CD14-positive monocyte (primary cell): ENCODE data around the gene BOLA1. TPM values are rescaled to one million over a fixed set of nuclear protein-coding genes. Genes with fewer than 3 reads are reported as not detected.

Experiments
- DNase-seq, 3 donors: peaks; one replicate each; pipeline ENCODE4 v3.0.0-alpha.2; 2011 to 2022
- H2AFZ ChIP-seq: 2 replicates; pipeline ENCODE4 v1.6.0; 2012; ENCODE audit warnings: mild to moderate bottlenecking, low read depth, low read length, inconsistent platforms; ENCODE audit not compliant: insufficient read depth, poor library complexity, severe bottlenecking
- H3K27ac ChIP-seq, 2 donors: 1 replicate in 1 of 2; 2 replicates in 1 of 2; pipeline ENCODE4 v1.5.1; 2012 to 2013; ENCODE audit warnings: low read length in 2 of 2, control low read depth in 1 of 2, inconsistent platforms in 1 of 2, low read depth in 1 of 2, mild to moderate bottlenecking in 1 of 2
- H3K27me3 ChIP-seq, 2 donors: one replicate each; pipeline versions ENCODE4 v1.6.0 to v1.6.1; 2011 to 2013; ENCODE audit warnings: low read length in 2 of 2; ENCODE audit not compliant: control insufficient read depth in 2 of 2, insufficient read depth in 2 of 2
- H3K36me3 ChIP-seq, 2 donors: replicated peaks in 1 of 2; 1 replicate in 1 of 2; 2 replicates in 1 of 2; pipeline versions ENCODE4 v1.5.1 to v1.6.1; 2012 to 2013; ENCODE audit warnings: low read length in 2 of 2, control low read depth in 1 of 2, inconsistent platforms in 1 of 2, mild to moderate bottlenecking in 1 of 2; ENCODE audit not compliant: insufficient read depth in 2 of 2, control insufficient read depth in 1 of 2
- H3K4me1 ChIP-seq, 2 donors: 1 replicate in 1 of 2; 2 replicates in 1 of 2; pipeline versions ENCODE4 v1.5.1 to v1.6.1; 2012 to 2013; ENCODE audit warnings: low read length in 2 of 2, control low read depth in 1 of 2, inconsistent platforms in 1 of 2, mild to moderate bottlenecking in 1 of 2, moderate library complexity in 1 of 2; ENCODE audit not compliant: insufficient read depth in 2 of 2, control insufficient read depth in 1 of 2
- H3K4me2 ChIP-seq: replicated peaks from 2 replicates; pipeline ENCODE3; 2012; ENCODE audit warnings: low read length, moderate library complexity, mild to moderate bottlenecking; ENCODE audit not compliant: poor library complexity, severe bottlenecking; ENCODE audit errors: extremely low read depth
- H3K4me3 ChIP-seq, 3 experiments: fragments of 200-600 bp in 1 of 3; sonication (generic) in 1 of 3; replicated peaks in 1 of 3; 1 replicate in 2 of 3; 2 replicates in 1 of 3; pipeline ENCODE4 v1.5.1; 2011 to 2013; ENCODE audit warnings: low read length in 3 of 3, mild to moderate bottlenecking in 3 of 3, control low read depth in 2 of 3, low read depth in 2 of 3, inconsistent platforms in 1 of 3, moderate library complexity in 1 of 3
- H3K79me2 ChIP-seq: 2 replicates; pipeline ENCODE4 v1.6.0; 2012; ENCODE audit warnings: mild to moderate bottlenecking, control low read depth, inconsistent platforms, low read length, moderate library complexity; ENCODE audit not compliant: insufficient read depth
- H3K9ac ChIP-seq: 2 replicates; pipeline ENCODE4 v1.6.0; 2017; ENCODE audit warnings: low read length, mild to moderate bottlenecking; ENCODE audit not compliant: insufficient read depth, poor library complexity, severe bottlenecking
- H3K9me3 ChIP-seq, 2 donors: replicated peaks in 1 of 2; 1 replicate in 1 of 2; 2 replicates in 1 of 2; pipeline versions ENCODE4 v1.5.1 to v1.6.1; 2012 to 2013; ENCODE audit warnings: low read length in 2 of 2, control low read depth in 1 of 2; ENCODE audit not compliant: control insufficient read depth in 1 of 2, insufficient read depth in 1 of 2
- H4K20me1 ChIP-seq: 2 replicates; pipeline ENCODE4 v1.6.0; 2012; ENCODE audit warnings: mild to moderate bottlenecking, low read length, control low read depth, moderate library complexity; ENCODE audit not compliant: insufficient read depth
- H3K27ac Mint-ChIP-seq, 7 donors: one replicate each; pipeline ENCODE4 v1.8.0; 2020; ENCODE audit warnings: mild to moderate bottlenecking in 7 of 7, mixed read lengths in 7 of 7, moderate library complexity in 6 of 7, inconsistent platforms in 2 of 7
- H3K27me3 Mint-ChIP-seq, 3 donors: one replicate each; pipeline ENCODE4 v1.8.0; 2021 to 2022; ENCODE audit warnings: low read depth in 3 of 3, mild to moderate bottlenecking in 3 of 3, mixed read lengths in 3 of 3, moderate library complexity in 3 of 3, inconsistent platforms in 1 of 3
- H3K36me3 Mint-ChIP-seq, 2 donors: one replicate each; pipeline ENCODE4 v1.8.0; 2020; ENCODE audit warnings: mixed read lengths in 2 of 2, inconsistent platforms in 1 of 2, mild to moderate bottlenecking in 1 of 2
- H3K4me1 Mint-ChIP-seq: one replicate; pipeline ENCODE4 v1.8.0; 2020; ENCODE audit warnings: mild to moderate bottlenecking, mixed read lengths
- H3K4me3 Mint-ChIP-seq, 2 donors: one replicate each; pipeline ENCODE4 v1.8.0; 2020; ENCODE audit warnings: mild to moderate bottlenecking in 2 of 2, mixed read lengths in 2 of 2, moderate library complexity in 1 of 2
- H3K9me3 Mint-ChIP-seq, 7 donors: one replicate each; pipeline ENCODE4 v1.8.0; 2020 to 2022; ENCODE audit warnings: mixed read lengths in 7 of 7, mild to moderate bottlenecking in 6 of 7, moderate library complexity in 6 of 7, inconsistent platforms in 2 of 7
- CTCF ChIP-seq: fragments of 200-600 bp; IDR thresholded peaks from one replicate; pipeline ENCODE4 v1.8.0; 2022; ENCODE audit warnings: antibody characterized with exemption, mild to moderate bottlenecking
- WGBS: methylation state at CpG from one replicate; pipeline ENCODE4 v1.1.5; 2013; ENCODE audit warnings: missing lambda C conversion rate; ENCODE audit not compliant: insufficient coverage; 5-methylcytosine and 5-hydroxymethylcytosine counted together
- intact Hi-C, 2 donors: fragments of 100-400 bp; cut with micrococcal nuclease; formaldehyde crosslinking; loops; one replicate each; pipeline versions ENCODE4 v1.15.0 to v1.15.1; 2023
- polyA plus RNA-seq, 3 donors: library from polyadenylated mRNA; depleted of rRNA in 1 of 3; unstranded in 2 of 3; stranded (reverse) in 1 of 3; fragments of 300-500 nt in 2 of 3; fragments of >200 nt in 1 of 3; fragmentation: Illumina TruSeq in 2 of 3; gene quantifications; 1 replicate in 2 of 3; 2 replicates in 1 of 3; pipeline ENCODE4 v1.2.3, GENCODE V29; 2012 to 2021

The BOLA1 gene
- polyA plus RNA-seq, 3 donors: 5.1 to 17.8 (median 17.6) TPM

GRCh38 chr1:149881876-149882275, 17.5 kb upstream of the BOLA1 start:
- Mint-ChIP-seq H3K9me3 (no peaks in the 10 kb centered on the region), H3K27me3 (peaks cover 0 to 2% (median 0%) of the 10 kb centered on the region in 3 donors), H3K4me1 (peaks cover 4% of the 10 kb centered on the region), H3K36me3 (peaks cover 0 to 3% of the 10 kb centered on the region in 2 donors), H3K27ac (no peak overlapping the region), H3K4me3 (no peak overlapping the region)
- intact Hi-C loops: no loop called here
- Histone ChIP-seq H2AFZ (no peak overlapping the region), H3K9me3 (no peaks in the 10 kb centered on the region), H3K9ac (no peak overlapping the region), H3K79me2 (peaks cover 13% of the 10 kb centered on the region), H3K4me3 (no peak overlapping the region), H3K36me3 (no peaks in the 10 kb centered on the region), H3K27ac (peak overlapping the region in 1 of 2 donors; percentile 2), H3K27me3 (no peaks in the 10 kb centered on the region), H4K20me1 (peaks cover 47% of the 10 kb centered on the region), H3K4me1 (peaks cover 18 to 21% of the 10 kb centered on the region in 2 donors), H3K4me2 (no peak overlapping the region)
- no peak for TF ChIP-seq CTCF
- 100% methylated on average over 1 of the region's 1 CpG for WGBS
- DNase-seq: no peak

- Mint-ChIP-seq H3K27me3 (peaks cover 0 to 2% (median 0%) of the 10 kb centered on the region in 3 donors), H3K36me3 (peaks cover 0 to 3% of the 10 kb centered on the region in 2 donors), H3K9me3 (no peaks in the 10 kb centered on the region), H3K4me3 (peak overlapping the region in 1 of 2 donors; percentile 35), H3K4me1 (peaks cover 4% of the 10 kb centered on the region), H3K27ac (peak overlapping the region in 2 of 7 donors; percentile 1 to 31)
- H4K20me1 ChIP-seq: peaks cover 47% of the 10 kb centered on the region
- H3K27ac ChIP-seq: peak overlapping the region in 1 of 2 donors; percentile 97
- intact Hi-C loops: no loop called here
- H3K9ac ChIP-seq: no peak overlapping the region
- H3K36me3 ChIP-seq: no peaks in the 10 kb centered on the region
- no peak for DNase-seq
- peak overlapping the region; percentile 78 for H3K4me2 ChIP-seq
- H3K4me3 ChIP-seq: peak overlapping the region in 2 of 3 experiments; percentile 79 to 99
- no peaks in the 10 kb centered on the region for H3K27me3 ChIP-seq
- TF ChIP-seq CTCF: no peak
- H3K79me2 ChIP-seq: peaks cover 13% of the 10 kb centered on the region
- no peaks in the 10 kb centered on the region for H3K9me3 ChIP-seq
- peaks cover 28 to 37% of the 10 kb centered on the region in 2 donors for H3K4me1 ChIP-seq
- WGBS: no CpG with 5 or more reads among the region's 3 CpGs
- no peak overlapping the region for H2AFZ ChIP-seq
These were observed 15.6 kb upstream of the BOLA1 start for GRCh38 chr1:149883598-149884247.
